Mesendoderm (in vitro differentiated cells): ENCODE measurements around the gene OR3A2. TPM values are rescaled to one million over a fixed set of nuclear protein-coding genes. Genes with fewer than 3 reads are reported as not detected.

ENCODE experiments used
- small RNA-seq: library from polyadenylated mRNA; stranded (forward); fragments of <200 nt; extraction: miRNeasy Mini kit (QIAGEN cat#:217004); gene quantifications from one replicate; pipeline ENCODE3, GENCODE V24; 2013; ENCODE audit not compliant: insufficient read depth

Gene OR3A2

Small RNA genes within 50 kb of the gene (small RNA-seq; reads per million reads assigned to genes)
- gene OR1AC1P, result not detected
